ENCODE results near the gene TUSC2.

GRCh38 chr3:50356553-50356952 lies 28.5 kb upstream of the TUSC2 start:
- TF ChIP-seq EZH2phosphoT487 (IDR thresholded peaks at IDR 0.05; ENCODE audit: borderline replicate concordance): no peak
- TF ChIP-seq CTCF (conservative IDR thresholded peaks at IDR 0.05; ENCODE audit: low read length): no peak
